ENCODE data around the gene CNNM4.

DNA sequence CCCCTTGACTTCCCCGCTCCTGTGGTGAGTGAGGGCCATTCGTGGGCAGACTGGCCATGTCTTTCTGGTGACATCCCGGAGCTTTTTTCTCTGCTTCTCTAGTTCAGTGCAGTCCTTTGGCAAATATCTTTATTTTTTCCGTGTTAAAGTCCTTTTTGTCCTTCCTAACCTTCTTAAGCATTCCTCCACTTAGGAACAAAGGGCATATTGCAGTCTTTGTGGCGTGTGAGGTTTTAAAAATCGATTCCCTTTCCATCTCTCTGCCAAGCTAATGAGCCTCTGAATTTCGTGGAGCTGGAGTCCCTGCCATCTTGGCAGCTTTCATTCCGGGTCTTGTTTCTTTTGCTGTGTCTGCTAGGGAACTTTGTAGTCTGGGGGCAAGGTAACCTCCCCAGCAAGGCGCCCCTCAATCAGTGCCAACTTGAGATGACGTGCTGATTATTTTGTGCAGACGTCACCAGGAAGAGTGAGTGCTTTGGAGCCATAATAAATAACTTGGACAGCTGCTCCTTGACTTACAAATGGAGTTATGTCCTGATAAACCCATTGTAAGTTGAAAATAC is 60.5 kb downstream of the CNNM4 start:
- TF ChIP-seq, protein P1, sequence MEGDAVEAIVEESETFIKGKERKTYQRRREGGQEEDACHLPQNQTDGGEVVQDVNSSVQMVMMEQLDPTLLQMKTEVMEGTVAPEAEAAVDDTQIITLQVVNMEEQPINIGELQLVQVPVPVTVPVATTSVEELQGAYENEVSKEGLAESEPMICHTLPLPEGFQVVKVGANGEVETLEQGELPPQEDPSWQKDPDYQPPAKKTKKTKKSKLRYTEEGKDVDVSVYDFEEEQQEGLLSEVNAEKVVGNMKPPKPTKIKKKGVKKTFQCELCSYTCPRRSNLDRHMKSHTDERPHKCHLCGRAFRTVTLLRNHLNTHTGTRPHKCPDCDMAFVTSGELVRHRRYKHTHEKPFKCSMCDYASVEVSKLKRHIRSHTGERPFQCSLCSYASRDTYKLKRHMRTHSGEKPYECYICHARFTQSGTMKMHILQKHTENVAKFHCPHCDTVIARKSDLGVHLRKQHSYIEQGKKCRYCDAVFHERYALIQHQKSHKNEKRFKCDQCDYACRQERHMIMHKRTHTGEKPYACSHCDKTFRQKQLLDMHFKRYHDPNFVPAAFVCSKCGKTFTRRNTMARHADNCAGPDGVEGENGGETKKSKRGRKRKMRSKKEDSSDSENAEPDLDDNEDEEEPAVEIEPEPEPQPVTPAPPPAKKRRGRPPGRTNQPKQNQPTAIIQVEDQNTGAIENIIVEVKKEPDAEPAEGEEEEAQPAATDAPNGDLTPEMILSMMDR (IDR thresholded peaks at IDR 0.05), result no peak
- TF ChIP-seq POLR2A (IDR thresholded peaks at IDR 0.05), result no peak

Data from Peyer's patch (tissue), 4 donors.